ENCODE measurements around the gene LRRC10B. TPM values are rescaled to one million over a fixed set of nuclear protein-coding genes. Genes with fewer than 3 reads are reported as not detected.

The LRRC10B gene
- total RNA-seq, 1 experiment from 2014 or later = not detected

DNA sequence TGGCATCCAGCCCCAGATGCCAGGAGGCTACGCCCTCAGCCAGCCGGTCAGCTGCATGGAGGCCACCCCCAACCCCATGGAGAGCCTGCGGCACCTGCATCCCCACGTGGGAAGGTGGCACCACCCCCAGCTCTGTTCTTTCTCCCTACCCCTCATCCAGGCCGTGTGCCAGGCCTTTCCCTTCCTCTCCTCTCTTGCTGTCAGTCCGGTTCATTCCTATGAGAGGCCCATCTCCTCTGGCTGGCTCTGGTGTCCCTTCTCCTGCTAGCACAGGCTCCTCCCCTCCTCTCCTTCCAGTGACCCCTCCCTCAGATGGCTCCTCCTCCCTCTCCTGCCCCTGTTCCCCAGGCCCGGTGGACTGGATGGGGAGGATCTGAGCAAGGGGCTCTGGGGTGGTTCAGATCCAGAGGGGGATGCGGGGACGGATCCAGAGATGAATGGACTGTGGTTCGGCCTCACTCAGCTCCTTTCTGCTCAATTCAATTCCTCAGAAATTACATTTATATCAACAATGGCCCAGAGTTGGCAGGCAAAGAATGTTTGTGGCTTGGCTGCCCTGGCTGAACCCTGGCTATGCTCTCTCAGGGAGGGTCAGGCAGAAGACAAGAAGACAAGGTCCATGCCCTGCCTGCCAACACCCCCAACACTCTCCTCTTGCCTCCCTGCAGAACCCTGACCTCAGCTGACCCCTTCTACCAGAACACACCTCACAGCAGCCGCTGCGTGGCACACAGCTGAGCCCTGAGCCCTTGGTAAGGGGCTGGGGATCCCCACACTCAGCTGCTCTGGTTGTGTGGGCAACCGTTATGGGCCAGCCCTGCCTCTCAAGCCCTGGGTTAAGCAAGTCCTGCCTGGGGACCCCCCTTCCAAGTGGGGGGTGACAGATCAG is 18.5 kb upstream of the LRRC10B start:
- H3K27ac Mint-ChIP-seq (ENCODE audit: unreplicated experiment) = no peak overlapping the region
- TF ChIP-seq, protein P1, sequence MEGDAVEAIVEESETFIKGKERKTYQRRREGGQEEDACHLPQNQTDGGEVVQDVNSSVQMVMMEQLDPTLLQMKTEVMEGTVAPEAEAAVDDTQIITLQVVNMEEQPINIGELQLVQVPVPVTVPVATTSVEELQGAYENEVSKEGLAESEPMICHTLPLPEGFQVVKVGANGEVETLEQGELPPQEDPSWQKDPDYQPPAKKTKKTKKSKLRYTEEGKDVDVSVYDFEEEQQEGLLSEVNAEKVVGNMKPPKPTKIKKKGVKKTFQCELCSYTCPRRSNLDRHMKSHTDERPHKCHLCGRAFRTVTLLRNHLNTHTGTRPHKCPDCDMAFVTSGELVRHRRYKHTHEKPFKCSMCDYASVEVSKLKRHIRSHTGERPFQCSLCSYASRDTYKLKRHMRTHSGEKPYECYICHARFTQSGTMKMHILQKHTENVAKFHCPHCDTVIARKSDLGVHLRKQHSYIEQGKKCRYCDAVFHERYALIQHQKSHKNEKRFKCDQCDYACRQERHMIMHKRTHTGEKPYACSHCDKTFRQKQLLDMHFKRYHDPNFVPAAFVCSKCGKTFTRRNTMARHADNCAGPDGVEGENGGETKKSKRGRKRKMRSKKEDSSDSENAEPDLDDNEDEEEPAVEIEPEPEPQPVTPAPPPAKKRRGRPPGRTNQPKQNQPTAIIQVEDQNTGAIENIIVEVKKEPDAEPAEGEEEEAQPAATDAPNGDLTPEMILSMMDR (IDR thresholded peaks at IDR 0.05; ENCODE audit: unreplicated experiment) = no peak
- H3K4me3 Mint-ChIP-seq (ENCODE audit: low read depth, unreplicated experiment) = no peak overlapping the region
- H3K4me1 Mint-ChIP-seq (ENCODE audit: low read depth, unreplicated experiment) = peaks cover 18% of the 10 kb centered on the region
- DNase-seq = no peak
- intact Hi-C loops (cut with micrococcal nuclease; ENCODE audit: unreplicated experiment) = no loop called here
- H3K36me3 Mint-ChIP-seq (ENCODE audit: insufficient read depth, unreplicated experiment) = no peaks in the 10 kb centered on the region
- no peaks in the 10 kb centered on the region for H3K9me3 Mint-ChIP-seq (ENCODE audit: low read depth, unreplicated experiment)
- peaks cover 51% of the 10 kb centered on the region for H3K27me3 Mint-ChIP-seq (ENCODE audit: unreplicated experiment)
- no TSS peak for BruUV-seq (replicated peaks)
- CTCF ChIA-PET = interaction anchor here (1.0 to 1.1 kb wide), 2 partner anchors 41 to 138 kb away, joined by 3 read pairs; no protein-coding TSS in a partner anchor

GRCh38 chr11:61491736-61492395 is 16.7 kb upstream of the LRRC10B start:
- no peaks in the 10 kb centered on the region for H3K9me3 Mint-ChIP-seq (ENCODE audit: low read depth, unreplicated experiment)
- no TSS peak for BruUV-seq (replicated peaks)
- no peak for DNase-seq
- no peaks in the 10 kb centered on the region for H3K36me3 Mint-ChIP-seq (ENCODE audit: insufficient read depth, unreplicated experiment)
- peaks cover 18% of the 10 kb centered on the region for H3K4me1 Mint-ChIP-seq (ENCODE audit: low read depth, unreplicated experiment)
- TF ChIP-seq, protein P1 (IDR thresholded peaks at IDR 0.05; ENCODE audit: unreplicated experiment) = no peak
- no peak overlapping the region for H3K4me3 Mint-ChIP-seq (ENCODE audit: low read depth, unreplicated experiment)
- intact Hi-C loops (cut with micrococcal nuclease; ENCODE audit: unreplicated experiment) = no loop called here
- H3K27ac Mint-ChIP-seq (ENCODE audit: unreplicated experiment) = no peak overlapping the region
- CTCF ChIA-PET = no interaction called here
- H3K27me3 Mint-ChIP-seq (ENCODE audit: unreplicated experiment) = peaks cover 33% of the 10 kb centered on the region

DNA sequence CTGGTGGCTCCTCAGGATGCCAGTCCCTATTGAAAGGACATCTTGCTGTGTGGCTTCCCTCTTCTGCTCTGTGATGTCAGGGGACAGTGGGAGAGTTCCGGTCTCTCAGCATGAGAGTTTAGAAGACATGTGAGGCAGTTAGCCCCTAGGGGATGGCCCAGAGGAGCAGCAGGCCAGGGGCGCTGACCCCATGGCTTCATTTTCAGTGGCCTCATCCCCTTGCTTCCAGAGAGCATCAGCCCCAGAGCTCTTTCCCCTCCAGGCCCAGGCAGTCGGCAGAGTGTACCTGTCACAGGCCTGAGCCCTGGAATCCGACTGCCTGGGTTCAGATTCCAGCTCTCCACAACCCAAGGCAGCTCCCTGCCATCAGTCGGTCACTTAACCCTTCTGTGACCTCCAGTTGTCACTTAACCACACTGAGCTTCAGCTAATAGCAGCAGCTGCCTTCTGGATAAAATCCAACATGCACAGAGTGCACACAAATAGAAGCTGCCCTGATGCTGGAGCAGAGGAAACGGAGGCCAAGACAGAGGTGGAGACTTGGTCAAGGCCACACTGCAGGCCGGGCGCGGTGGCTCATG is 14.1 kb upstream of the LRRC10B start:
- CTCF ChIA-PET = no interaction called here
- peaks cover 16% of the 10 kb centered on the region for H3K27me3 Mint-ChIP-seq (ENCODE audit: unreplicated experiment)
- BruUV-seq (replicated peaks) = no TSS peak
- H3K27ac Mint-ChIP-seq (ENCODE audit: unreplicated experiment) = no peak overlapping the region
- TF ChIP-seq, protein P1 (IDR thresholded peaks at IDR 0.05; ENCODE audit: unreplicated experiment) = no peak
- H3K36me3 Mint-ChIP-seq (ENCODE audit: insufficient read depth, unreplicated experiment) = no peaks in the 10 kb centered on the region
- H3K9me3 Mint-ChIP-seq (ENCODE audit: low read depth, unreplicated experiment) = no peaks in the 10 kb centered on the region
- H3K4me3 Mint-ChIP-seq (ENCODE audit: low read depth, unreplicated experiment) = no peak overlapping the region
- intact Hi-C loops (cut with micrococcal nuclease; ENCODE audit: unreplicated experiment) = no loop called here
- H3K4me1 Mint-ChIP-seq (ENCODE audit: low read depth, unreplicated experiment) = peaks cover 5% of the 10 kb centered on the region
- DNase-seq = no peak

DNA sequence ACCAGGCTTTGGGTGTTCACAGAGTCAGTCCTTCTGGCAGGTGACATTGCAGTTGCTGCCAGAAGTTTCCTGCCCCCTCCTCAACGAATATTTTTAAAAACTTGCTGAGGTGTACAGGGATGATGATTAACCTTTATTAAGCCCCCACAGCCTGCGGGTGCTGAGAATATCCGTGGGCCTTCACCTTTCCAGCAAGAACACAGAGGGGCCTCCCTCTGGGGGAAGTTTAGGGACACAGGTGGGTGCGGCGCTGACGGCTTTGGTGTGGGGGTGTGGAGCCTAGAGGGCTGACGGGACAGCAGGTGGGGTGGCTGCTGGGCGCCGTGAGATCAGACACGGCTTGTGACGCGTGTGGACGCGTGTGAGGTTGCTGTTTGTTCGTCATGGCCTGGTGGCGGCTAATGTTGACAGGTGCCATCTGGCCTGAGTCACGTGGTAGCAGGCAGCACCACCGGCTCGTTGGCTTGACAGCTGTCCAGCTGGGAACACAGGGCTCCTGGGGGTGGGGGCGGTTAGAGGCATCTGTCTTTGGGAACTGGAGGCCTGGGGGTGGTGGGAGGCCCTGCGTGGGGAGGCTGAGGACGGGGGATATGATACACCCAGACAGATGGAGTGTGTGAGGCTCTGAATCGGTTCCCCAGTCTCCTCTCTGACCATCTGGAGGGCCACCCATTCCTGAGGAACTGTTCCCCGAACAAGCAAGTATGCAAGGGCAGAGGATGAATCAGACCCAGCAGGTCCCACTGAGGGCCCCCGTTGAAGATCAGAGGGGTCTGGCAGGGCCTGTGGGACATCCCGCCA is 12.5 kb upstream of the LRRC10B start:
- Mint-ChIP-seq H3K4me1 (ENCODE audit: low read depth, unreplicated experiment) (no peaks in the 10 kb centered on the region), H3K4me3 (ENCODE audit: low read depth, unreplicated experiment) (no peak overlapping the region), H3K27me3 (ENCODE audit: unreplicated experiment) (peaks cover under 1% of the 10 kb centered on the region), H3K9me3 (ENCODE audit: low read depth, unreplicated experiment) (no peaks in the 10 kb centered on the region), H3K27ac (ENCODE audit: unreplicated experiment) (no peak overlapping the region), H3K36me3 (ENCODE audit: insufficient read depth, unreplicated experiment) (no peaks in the 10 kb centered on the region)
- CTCF ChIA-PET = interaction anchor here (0.7 kb wide), 1 partner anchor 97 kb away, joined by 4 read pairs; no protein-coding TSS in a partner anchor
- intact Hi-C loops (cut with micrococcal nuclease; ENCODE audit: unreplicated experiment) = no loop called here
- no peak for DNase-seq
- TF ChIP-seq, protein P1 (IDR thresholded peaks at IDR 0.05; ENCODE audit: unreplicated experiment) = no peak
- BruUV-seq (replicated peaks) = no TSS peak
